ENCODE measurements around the gene NAT16.
"Not testable (repeated sequence)": the region's sequence is repeated elsewhere in the genome, so short reads cannot be mapped to it uniquely, and the experiment has no call there.

NAT16 gene

DNA sequence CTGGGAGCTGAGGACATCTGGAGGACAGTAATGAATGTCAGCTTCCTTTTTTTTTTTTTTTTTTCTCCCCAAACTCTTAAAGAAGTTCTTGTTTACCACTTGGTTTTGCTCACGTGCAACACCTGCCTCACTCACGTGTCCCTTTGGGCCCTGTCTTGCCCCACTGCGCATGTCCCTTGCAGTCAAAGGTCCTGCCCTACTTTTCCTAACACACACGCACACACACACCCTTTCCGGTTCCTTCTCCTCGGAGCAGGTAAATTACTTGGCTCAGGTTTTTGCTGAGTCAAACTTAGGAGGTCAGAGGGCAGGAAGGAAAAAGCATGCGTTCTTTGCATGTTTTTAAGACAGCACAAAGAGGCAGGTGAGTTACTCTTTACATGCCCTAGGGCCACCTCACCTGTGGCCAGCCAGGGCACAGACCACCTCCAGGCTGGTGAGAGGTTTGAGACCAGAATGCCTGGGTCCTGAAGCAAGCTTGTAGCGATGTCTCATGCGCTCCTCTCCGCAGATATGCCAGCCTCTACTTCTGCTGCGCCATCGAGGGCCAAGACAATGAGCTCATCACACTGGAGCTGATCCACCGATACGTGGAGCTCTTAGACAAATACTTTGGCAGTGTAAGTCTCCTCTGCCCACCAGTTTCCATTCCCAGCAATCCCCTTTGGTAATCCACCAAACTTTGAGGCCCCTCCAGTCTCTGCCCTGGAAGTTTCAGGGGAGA lies 23.1 kb downstream of the NAT16 start:
- no peak for DNase-seq

GRCh38 chr7:101156277-101156676 lies 23.8 kb downstream of the NAT16 start:
- no peak for DNase-seq

- DNase-seq, result no peak
These were observed 24.8 kb downstream of the NAT16 start for GRCh38 chr7:101155303-101155702.

GRCh38 chr7:101154693-101155102 lies 25.4 kb downstream of the NAT16 start:
- no peak for DNase-seq

DNA sequence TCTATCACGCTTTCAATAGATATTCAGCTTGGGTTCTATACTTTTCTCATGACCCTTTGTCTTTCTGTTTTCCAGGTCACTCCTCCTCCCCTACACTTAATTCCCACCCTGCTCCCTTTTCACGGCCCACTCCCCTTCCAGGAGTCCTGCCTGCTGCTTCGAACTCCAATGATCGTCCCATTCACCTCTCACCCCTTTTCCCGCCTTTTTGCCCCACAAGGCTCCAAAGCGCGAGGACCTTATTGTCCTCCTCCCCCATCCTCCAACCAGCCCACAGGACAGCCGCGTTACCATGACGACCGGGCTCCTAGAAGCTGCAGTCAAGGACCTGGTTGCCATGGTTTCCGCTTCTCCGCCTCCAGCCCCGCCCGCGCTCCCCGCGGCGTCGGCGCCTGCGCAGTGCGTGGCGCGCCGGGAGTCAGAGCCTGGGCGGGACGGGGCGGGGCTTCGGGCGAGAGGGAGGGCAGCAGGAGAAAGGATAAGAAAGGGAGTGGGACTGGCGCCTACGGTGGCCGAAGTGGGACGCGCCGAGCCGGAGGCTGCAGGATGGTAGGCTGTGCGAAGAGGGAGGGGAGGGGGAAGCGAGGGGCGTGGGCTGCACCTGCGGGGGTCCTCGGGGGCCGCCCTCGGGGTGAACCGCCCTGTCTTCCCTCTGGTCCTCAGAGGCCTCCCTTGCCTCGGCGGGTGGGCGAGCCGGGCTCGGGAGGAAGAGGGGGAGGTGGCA lies 26.0 kb downstream of the NAT16 start, which contains the start of gene AP1S1:
AP1S1 (plus strand) TSS at position 508 of the 724 bp plus-strand sequence; CDS start at position 547, 39 bp downstream.
- peak; percentile 78 for DNase-seq

- no peak for DNase-seq
These were observed 28.0 kb downstream of the NAT16 start for GRCh38 chr7:101151908-101152651.

- DNase-seq, result no peak
These were observed 39.2 kb downstream of the NAT16 start for GRCh38 chr7:101140746-101141382.

- DNase-seq, result no peak
These were observed 39.8 kb downstream of the NAT16 start for GRCh38 chr7:101140339-101140699.

- peak; percentile 42 for DNase-seq
These were observed 41.8 kb downstream of the NAT16 start for GRCh38 chr7:101138213-101138870.

DNA sequence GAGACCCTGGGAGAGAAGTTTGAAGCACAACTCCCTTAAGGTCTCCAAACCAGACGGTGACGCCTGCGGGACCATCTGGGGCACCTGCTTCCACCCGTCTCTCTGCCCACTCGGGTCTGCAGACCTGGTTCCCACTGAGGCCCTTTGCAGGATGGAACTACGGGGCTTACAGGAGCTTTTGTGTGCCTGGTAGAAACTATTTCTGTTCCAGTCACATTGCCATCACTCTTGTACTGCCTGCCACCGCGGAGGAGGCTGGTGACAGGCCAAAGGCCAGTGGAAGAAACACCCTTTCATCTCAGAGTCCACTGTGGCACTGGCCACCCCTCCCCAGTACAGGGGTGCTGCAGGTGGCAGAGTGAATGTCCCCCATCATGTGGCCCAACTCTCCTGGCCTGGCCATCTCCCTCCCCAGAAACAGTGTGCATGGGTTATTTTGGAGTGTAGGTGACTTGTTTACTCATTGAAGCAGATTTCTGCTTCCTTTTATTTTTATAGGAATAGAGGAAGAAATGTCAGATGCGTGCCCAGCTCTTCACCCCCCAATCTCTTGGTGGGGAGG lies 42.4 kb downstream of the NAT16 start:
- no peak for DNase-seq

DNA sequence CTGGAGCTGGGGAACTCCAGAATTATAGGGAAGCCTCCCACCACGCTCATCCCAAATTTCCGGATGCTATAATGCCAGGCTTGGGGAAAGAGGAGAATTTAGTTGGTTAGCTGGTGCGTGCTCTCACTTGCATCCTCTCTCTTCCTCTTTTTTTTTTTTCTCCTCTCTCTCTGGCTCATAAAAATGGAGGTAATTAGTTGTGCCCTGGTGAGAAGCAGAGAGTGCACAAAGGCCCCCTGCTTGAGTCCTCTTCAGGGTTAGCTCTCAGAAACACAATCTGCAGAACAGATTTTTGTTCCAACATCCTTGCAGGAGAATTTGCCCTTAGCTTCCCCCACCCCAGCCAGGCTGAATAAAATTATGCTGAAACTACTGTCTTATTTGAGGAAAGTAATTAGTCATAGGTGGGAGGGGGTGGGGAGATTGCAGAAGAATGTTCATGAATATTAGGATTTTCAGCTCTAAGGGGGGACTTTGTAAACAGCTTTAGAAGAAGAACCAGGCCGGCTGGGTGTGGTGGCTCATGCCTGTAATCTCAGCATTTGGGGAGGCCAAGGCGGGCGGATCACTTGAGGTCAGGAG lies 45.6 kb downstream of the NAT16 start:
- DNase-seq, result no peak

GRCh38 chr7:101133621-101134398 lies 46.3 kb downstream of the NAT16 start:
- DNase-seq, result no peak

GRCh38 chr7:101132626-101133600 lies 47.2 kb downstream of the NAT16 start:
- not testable (repeated sequence) for DNase-seq

- DNase-seq, result no peak
These were observed 50.4 kb downstream of the NAT16 start for GRCh38 chr7:101129603-101130117.

- DNase-seq, result no peak
These were observed 51.9 kb downstream of the NAT16 start for GRCh38 chr7:101128040-101128834.

DNA sequence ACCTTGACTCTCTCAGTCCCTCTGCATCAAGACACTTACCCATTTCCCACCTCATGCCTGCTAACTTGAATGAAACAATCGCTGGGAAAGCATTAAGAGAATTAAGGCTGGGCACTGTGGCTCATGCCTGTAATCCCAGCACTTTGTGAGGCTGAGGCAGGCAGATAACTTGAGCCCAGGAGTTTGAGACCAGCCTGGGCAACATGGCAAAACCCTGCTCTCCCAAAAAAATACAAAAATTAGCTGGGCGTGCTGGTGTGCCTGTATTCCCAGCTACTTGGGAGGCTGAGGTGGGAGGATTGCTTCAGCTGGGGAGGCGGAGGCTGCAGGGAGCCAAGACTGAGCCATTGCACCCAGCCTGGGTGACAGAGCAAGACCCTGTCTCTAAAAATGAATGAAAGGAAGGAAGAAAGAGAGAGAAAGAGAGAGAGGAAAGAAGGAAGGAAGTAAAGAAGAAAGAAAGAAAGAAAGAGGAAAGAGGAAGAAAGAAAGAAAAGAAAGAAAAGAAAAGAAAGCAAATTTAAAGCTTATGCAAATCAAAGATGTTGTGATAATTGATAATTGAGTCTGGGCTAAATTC lies 52.5 kb downstream of the NAT16 start:
- no peak for DNase-seq

DNA sequence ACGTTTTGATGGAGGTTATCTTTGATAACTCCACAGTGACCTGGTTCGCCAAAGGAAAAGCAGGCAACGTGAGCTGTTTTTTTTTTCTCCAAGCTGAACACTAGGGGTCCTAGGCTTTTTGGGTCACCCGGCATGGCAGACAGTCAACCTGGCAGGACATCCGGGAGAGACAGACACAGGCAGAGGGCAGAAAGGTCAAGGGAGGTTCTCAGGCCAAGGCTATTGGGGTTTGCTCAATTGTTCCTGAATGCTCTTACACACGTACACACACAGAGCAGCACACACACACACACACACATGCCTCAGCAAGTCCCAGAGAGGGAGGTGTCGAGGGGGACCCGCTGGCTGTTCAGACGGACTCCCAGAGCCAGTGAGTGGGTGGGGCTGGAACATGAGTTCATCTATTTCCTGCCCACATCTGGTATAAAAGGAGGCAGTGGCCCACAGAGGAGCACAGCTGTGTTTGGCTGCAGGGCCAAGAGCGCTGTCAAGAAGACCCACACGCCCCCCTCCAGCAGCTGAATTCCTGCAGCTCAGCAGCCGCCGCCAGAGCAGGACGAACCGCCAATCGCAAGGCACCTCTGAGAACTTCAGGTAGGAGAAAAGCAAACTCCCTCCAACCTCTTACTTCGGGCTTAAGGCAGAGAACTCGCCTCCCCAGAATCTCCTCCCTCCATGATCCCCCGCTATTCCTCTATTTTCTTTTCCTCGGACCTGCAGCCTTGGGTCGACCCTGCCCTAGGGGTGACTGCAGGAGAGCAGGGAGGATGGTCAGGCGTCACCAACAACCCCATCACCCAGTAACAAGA lies 53.2 kb downstream of the NAT16 start, which contains the start of gene SERPINE1:
SERPINE1 (plus strand) TSS at position 454 of the 809 bp plus-strand sequence. CDS start 1,290 bp downstream, outside the sequence.
- DNase-seq, result peak; percentile 65
